Liver (tissue), 3 donors: ENCODE results near the gene TUBB4B.

Experiments
- JUND ChIP-seq, 2 donors: IDR thresholded peaks; 2 replicates each; pipeline ENCODE4 v1.6.1; 2016; ENCODE audit warnings: antibody characterized with exemption in 2 of 2
- MAX ChIP-seq: IDR thresholded peaks from 2 replicates; pipeline ENCODE4 v1.6.1; 2016; ENCODE audit warnings: antibody characterized with exemption
- NR2F2 ChIP-seq: IDR thresholded peaks from 2 replicates; pipeline ENCODE4 v1.6.1; 2016; ENCODE audit warnings: antibody characterized with exemption
- TAF1 ChIP-seq: conservative IDR thresholded peaks from 2 replicates; pipeline ENCODE4 v1.6.1; 2016; ENCODE audit warnings: antibody characterized with exemption, mild to moderate bottlenecking
- TF ChIP-seq, protein P1 (sequence below): fragments of 150-350 bp; IDR thresholded peaks from 2 replicates; pipeline ENCODE4 v1.5.1; 2017; ENCODE audit warnings: improper control_type of control experiment, low read depth, low read length; ENCODE audit not compliant: missing input control
- TF ChIP-seq, protein P2 (sequence below): IDR thresholded peaks from 2 replicates; pipeline ENCODE4 v1.6.1; 2016; ENCODE audit warnings: antibody characterized with exemption, mild to moderate bottlenecking
- donor health status: healthy.
- donor health status: healthy.

DNA sequence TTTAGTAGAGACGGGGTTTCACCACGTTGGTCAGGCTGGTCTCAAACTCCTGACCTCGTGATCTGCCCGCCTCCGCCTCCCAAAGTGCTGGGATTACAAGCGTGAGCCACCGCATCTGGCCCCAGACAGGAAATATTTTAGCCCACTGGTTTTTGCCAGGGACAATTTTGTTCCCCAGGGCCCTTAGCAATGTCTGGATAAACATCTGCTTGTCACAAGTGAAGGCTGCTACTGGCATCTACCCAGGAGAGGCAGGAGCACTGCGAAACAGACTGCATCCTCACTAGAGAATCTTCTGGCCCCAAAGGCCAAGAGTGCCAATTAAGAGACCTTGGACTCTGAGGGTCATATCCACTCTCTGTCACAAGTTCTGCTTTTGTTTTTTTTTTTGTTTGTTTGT lies 38.1 kb upstream of the TUBB4B start:
- TF ChIP-seq, protein P1, sequence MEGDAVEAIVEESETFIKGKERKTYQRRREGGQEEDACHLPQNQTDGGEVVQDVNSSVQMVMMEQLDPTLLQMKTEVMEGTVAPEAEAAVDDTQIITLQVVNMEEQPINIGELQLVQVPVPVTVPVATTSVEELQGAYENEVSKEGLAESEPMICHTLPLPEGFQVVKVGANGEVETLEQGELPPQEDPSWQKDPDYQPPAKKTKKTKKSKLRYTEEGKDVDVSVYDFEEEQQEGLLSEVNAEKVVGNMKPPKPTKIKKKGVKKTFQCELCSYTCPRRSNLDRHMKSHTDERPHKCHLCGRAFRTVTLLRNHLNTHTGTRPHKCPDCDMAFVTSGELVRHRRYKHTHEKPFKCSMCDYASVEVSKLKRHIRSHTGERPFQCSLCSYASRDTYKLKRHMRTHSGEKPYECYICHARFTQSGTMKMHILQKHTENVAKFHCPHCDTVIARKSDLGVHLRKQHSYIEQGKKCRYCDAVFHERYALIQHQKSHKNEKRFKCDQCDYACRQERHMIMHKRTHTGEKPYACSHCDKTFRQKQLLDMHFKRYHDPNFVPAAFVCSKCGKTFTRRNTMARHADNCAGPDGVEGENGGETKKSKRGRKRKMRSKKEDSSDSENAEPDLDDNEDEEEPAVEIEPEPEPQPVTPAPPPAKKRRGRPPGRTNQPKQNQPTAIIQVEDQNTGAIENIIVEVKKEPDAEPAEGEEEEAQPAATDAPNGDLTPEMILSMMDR: no peak
- TF ChIP-seq MAX (no peak), NR2F2 (peak; percentile 3), TAF1 (no peak), JUND (IDR thresholded peaks at IDR 0.05) (no peak)
- TF ChIP-seq, protein P2, sequence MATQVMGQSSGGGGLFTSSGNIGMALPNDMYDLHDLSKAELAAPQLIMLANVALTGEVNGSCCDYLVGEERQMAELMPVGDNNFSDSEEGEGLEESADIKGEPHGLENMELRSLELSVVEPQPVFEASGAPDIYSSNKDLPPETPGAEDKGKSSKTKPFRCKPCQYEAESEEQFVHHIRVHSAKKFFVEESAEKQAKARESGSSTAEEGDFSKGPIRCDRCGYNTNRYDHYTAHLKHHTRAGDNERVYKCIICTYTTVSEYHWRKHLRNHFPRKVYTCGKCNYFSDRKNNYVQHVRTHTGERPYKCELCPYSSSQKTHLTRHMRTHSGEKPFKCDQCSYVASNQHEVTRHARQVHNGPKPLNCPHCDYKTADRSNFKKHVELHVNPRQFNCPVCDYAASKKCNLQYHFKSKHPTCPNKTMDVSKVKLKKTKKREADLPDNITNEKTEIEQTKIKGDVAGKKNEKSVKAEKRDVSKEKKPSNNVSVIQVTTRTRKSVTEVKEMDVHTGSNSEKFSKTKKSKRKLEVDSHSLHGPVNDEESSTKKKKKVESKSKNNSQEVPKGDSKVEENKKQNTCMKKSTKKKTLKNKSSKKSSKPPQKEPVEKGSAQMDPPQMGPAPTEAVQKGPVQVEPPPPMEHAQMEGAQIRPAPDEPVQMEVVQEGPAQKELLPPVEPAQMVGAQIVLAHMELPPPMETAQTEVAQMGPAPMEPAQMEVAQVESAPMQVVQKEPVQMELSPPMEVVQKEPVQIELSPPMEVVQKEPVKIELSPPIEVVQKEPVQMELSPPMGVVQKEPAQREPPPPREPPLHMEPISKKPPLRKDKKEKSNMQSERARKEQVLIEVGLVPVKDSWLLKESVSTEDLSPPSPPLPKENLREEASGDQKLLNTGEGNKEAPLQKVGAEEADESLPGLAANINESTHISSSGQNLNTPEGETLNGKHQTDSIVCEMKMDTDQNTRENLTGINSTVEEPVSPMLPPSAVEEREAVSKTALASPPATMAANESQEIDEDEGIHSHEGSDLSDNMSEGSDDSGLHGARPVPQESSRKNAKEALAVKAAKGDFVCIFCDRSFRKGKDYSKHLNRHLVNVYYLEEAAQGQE: no peak
